Measurements from ENCODE around the gene RNF215. TPM values are rescaled to one million over a fixed set of nuclear protein-coding genes. Genes with fewer than 3 reads are reported as not detected.

Gene RNF215
- total and polyA plus RNA-seq, 2 donors (not counting 3 experiments of a cell fraction or from before 2014, with no cell fraction given), result 16.7 to 26.9 TPM

DNA sequence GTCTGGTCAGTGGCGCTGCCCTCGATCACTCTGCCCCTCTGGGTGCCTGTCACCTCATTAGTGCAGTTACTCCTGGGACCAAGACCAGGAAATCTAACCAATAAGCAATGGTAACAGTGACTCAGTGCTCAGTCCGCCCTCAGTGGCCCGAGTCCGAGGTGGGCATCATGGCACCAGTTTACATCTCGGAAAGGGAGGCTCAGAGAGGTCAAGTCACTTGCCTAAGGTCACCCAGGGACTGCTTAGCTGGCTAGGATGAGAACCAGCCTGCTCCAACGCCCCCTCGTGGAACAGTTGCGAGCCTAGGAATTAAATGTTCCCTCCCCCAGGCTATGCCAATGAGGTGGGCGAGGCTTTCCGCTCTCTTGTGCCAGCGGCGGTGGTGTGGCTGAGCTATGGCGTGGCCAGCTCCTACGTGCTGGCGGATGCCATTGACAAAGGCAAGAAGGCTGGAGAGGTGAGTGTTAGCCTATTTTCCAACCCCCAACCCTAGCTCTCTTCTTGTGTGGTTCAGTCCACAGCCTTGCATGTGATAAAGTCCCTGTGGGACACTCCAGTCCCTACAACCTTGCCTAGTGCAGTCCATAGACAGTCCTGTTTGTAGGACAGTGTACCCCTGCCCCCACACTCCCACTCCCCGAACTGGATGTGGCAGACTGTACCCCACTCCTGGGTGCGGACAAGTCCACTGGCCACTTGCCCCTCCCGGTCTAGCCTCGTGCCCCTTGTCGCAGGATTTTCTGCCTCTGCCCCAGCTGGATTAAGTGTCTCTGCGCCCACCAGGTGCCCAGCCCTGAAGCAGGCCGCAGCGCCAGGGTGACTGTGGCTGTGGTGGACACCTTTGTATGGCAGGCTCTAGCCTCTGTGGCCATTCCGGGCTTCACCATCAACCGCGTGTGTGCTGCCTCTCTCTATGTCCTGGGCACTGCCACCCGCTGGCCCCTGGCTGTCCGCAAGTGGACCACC, 39.5 kb upstream of the RNF215 start:
- H3K79me2 ChIP-seq (ENCODE audit: control insufficient read depth, insufficient read depth, low read length), result peaks cover 2% of the 10 kb centered on the region
- dilution Hi-C loops (cut with MboI; ENCODE audit: extremely low pct_ligation_motif_present, low sequenced_read_pairs) (no loop called here), intact Hi-C loops (cut with micrococcal nuclease) (loop anchor here (1.0 to 10.0 kb wide), 7 partner anchors 29 to 1042 kb away; partner anchors contain the start of genes AP1B1, RNF215, SEC14L2 and TCN2)
- POLR2A ChIA-PET, result interaction anchor here (1.0 kb wide), 1 partner anchor 29 kb away, joined by 5 read pairs; the partner anchor contains the start of gene SEC14L2
- H2AFZ ChIP-seq (ENCODE audit: low read depth, low read length), result peak overlapping the region; percentile 1
- FAIRE-seq, result peak; percentile 91
- peak overlapping the region in 2 of 3 experiments; percentile 37 to 64 for H3K4me3 ChIP-seq (replicated peaks in 1 of 3; ENCODE audit: insufficient read depth in 1 of 3, low read depth in 1 of 3, low read length in 3 of 3)
- DNase-seq (ENCODE audit: low read depth, low spot score), result peak; percentile 90
- TSS peak; percentile 0 for BruUV-seq (replicated peaks)
- no peaks in the 10 kb centered on the region for H4K20me1 ChIP-seq (replicated peaks; ENCODE audit: control insufficient read depth, extremely low read depth, insufficient read depth, low read length)
- no peaks in the 10 kb centered on the region for H3K9me1 ChIP-seq (replicated peaks; ENCODE audit: control insufficient read depth, extremely low read depth, insufficient read depth, low read length)
- CTCF ChIA-PET, result interaction anchor here (0.7 to 4.9 kb wide), 16 partner anchors 11 to 180 kb away, joined by 3 to 58 read pairs (median 6); partner anchors contain the start of genes RNF215 and SEC14L2
- peak overlapping the region; percentile 8 for H3K4me2 ChIP-seq (ENCODE audit: insufficient read depth, low read length)
- no peaks in the 10 kb centered on the region for H3K27me3 ChIP-seq (ENCODE audit: control insufficient read depth in 2 of 2, insufficient read depth in 2 of 2, low read length in 2 of 2)
- peaks cover 0 to 7% of the 10 kb centered on the region in 2 experiments for H3K36me3 ChIP-seq (ENCODE audit: control insufficient read depth in 2 of 2, extremely low read depth in 1 of 2, insufficient read depth in 2 of 2, low read length in 2 of 2)
- TF ChIP-seq, protein P1, sequence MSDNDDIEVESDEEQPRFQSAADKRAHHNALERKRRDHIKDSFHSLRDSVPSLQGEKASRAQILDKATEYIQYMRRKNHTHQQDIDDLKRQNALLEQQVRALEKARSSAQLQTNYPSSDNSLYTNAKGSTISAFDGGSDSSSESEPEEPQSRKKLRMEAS (IDR thresholded peaks at IDR 0.05; ENCODE audit: insufficient read depth, insufficient read length), result no peak
- no peak for TF ChIP-seq EZH2 (IDR thresholded peaks at IDR 0.05; ENCODE audit: borderline replicate concordance, low read depth, low read length, severe bottlenecking)
- no peak for TF ChIP-seq FOS (IDR thresholded peaks at IDR 0.05; ENCODE audit: borderline replicate concordance, insufficient read depth, low read length)
- no peak for TF ChIP-seq MYC (IDR thresholded peaks at IDR 0.05; ENCODE audit: low read depth, low read length)
- no peak for TF ChIP-seq POLR2A (IDR thresholded peaks at IDR 0.05; ENCODE audit: low read depth, low read length)
- no peak for TF ChIP-seq JUN (IDR thresholded peaks at IDR 0.05; ENCODE audit: borderline replicate concordance, insufficient read depth, insufficient read length, low read depth)
- TF ChIP-seq, protein P2, sequence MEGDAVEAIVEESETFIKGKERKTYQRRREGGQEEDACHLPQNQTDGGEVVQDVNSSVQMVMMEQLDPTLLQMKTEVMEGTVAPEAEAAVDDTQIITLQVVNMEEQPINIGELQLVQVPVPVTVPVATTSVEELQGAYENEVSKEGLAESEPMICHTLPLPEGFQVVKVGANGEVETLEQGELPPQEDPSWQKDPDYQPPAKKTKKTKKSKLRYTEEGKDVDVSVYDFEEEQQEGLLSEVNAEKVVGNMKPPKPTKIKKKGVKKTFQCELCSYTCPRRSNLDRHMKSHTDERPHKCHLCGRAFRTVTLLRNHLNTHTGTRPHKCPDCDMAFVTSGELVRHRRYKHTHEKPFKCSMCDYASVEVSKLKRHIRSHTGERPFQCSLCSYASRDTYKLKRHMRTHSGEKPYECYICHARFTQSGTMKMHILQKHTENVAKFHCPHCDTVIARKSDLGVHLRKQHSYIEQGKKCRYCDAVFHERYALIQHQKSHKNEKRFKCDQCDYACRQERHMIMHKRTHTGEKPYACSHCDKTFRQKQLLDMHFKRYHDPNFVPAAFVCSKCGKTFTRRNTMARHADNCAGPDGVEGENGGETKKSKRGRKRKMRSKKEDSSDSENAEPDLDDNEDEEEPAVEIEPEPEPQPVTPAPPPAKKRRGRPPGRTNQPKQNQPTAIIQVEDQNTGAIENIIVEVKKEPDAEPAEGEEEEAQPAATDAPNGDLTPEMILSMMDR (IDR thresholded peaks at IDR 0.05; ENCODE audit: extremely low read depth in 1 of 2, insufficient read depth in 1 of 2, low read depth in 1 of 2, low read length in 2 of 2), result peak; percentile 84 to 85
- TF ChIP-seq POLR2AphosphoS5 (IDR thresholded peaks at IDR 0.05; ENCODE audit: insufficient read depth, low read depth, low read length), result peak; percentile 33
- TF ChIP-seq GATA2 (IDR thresholded peaks at IDR 0.05; ENCODE audit: insufficient read depth, insufficient read length, low read depth, low read length), result no peak
- H3K9me3 ChIP-seq (replicated peaks; ENCODE audit: control insufficient read depth, insufficient read depth, low read length), result no peaks in the 10 kb centered on the region
- peaks cover 37% of the 10 kb centered on the region for H3K4me1 ChIP-seq (ENCODE audit: control insufficient read depth, extremely low read depth, insufficient read depth, low read length)
- peak overlapping the region; percentile 66 for H3K9ac ChIP-seq (replicated peaks; ENCODE audit: extremely low read depth, insufficient read depth, low read length)
- H3K27ac ChIP-seq (ENCODE audit: insufficient read depth, low read depth, low read length), result peak overlapping the region; percentile 61
